ENCODE data around the gene PDIA5. TPM values are rescaled to one million over a fixed set of nuclear protein-coding genes. Genes with fewer than 3 reads are reported as not detected.
A peak's percentile ranks its signal among the peaks of the same experiment; 100 is the strongest.

Gene PDIA5
- total RNA-seq, 1 experiment from 2014 or later, result 24.3 TPM

GRCh38 chr3:123169492-123169929, 102.7 kb downstream of the PDIA5 start:
- Histone ChIP-seq H3K27ac (ENCODE audit: insufficient read length, low read depth, low read length) (no peak overlapping the region), H3K9ac (ENCODE audit: extremely low read depth, insufficient read length, low read length) (no peak overlapping the region), H2AFZ (ENCODE audit: low read length) (no peak overlapping the region), H3K4me1 (ENCODE audit: insufficient read depth, low read length) (no peaks in the 10 kb centered on the region), H3K79me2 (ENCODE audit: insufficient read depth, low read length) (no peaks in the 10 kb centered on the region), H3K23me2 (ENCODE audit: insufficient read length, low read depth, low read length, poor library complexity, severe bottlenecking) (no peaks in the 10 kb centered on the region), H4K5ac (ENCODE audit: insufficient read length, low read depth, low read length) (no peak overlapping the region), H3T11ph (ENCODE audit: low read length) (no peak overlapping the region), H3K23ac (ENCODE audit: insufficient read length, low read depth, low read length) (no peak overlapping the region), H4K20me1 (ENCODE audit: control insufficient read depth, insufficient read depth, insufficient read length) (no peaks in the 10 kb centered on the region), H3K4ac (ENCODE audit: low read depth, low read length) (no peak overlapping the region), H3K18ac (ENCODE audit: insufficient read length, low read depth, low read length) (no peak overlapping the region), H3K56ac (ENCODE audit: insufficient read length, low read depth, low read length) (no peak overlapping the region), H4K8ac (replicated peaks; ENCODE audit: insufficient read length, low read depth, low read length) (no peak overlapping the region), H3K9me3 (ENCODE audit: control insufficient read depth, low read depth, low read length) (no peaks in the 10 kb centered on the region), H2AK5ac (ENCODE audit: insufficient read length, low read length) (no peak overlapping the region), H2BK15ac (ENCODE audit: low read depth, low read length) (no peak overlapping the region), H3K14ac (ENCODE audit: insufficient read depth, low read length) (no peak overlapping the region), H2BK120ac (ENCODE audit: low read depth, low read length, poor library complexity, severe bottlenecking) (no peak overlapping the region), H2BK12ac (ENCODE audit: insufficient read length, low read depth, low read length) (no peak overlapping the region), H3K4me2 (ENCODE audit: insufficient read depth, insufficient read length, low read length) (no peak overlapping the region), H3K27me3 (ENCODE audit: insufficient read depth, low read length) (no peaks in the 10 kb centered on the region), H4K91ac (ENCODE audit: insufficient read length, low read depth, low read length) (no peak overlapping the region), H2BK20ac (ENCODE audit: low read depth, low read length, poor library complexity, severe bottlenecking) (no peak overlapping the region), H2BK5ac (ENCODE audit: insufficient read length, low read length) (no peak overlapping the region), H3K79me1 (ENCODE audit: insufficient read depth, low read depth, low read length, poor library complexity, severe bottlenecking) (no peaks in the 10 kb centered on the region)
- Mint-ChIP-seq H3K27ac (peak overlapping the region in 2 of 3 experiments; percentile 20 to 40; a peak in 4 of 7 replicates), H3K4me3 (no peak overlapping the region), H3K36me3 (ENCODE audit: insufficient read depth in 1 of 3, low read depth in 3 of 3) (peaks cover 25 to 27% (median 27%) of the 10 kb centered on the region in 3 experiments), H3K4me1 (peaks cover 5 to 7% of the 10 kb centered on the region in 2 experiments; a peak in 3 of 4 replicates), H3K27me3 (ENCODE audit: low read depth) (no peaks in the 10 kb centered on the region), H3K9me3 (peaks cover 10 to 11% of the 10 kb centered on the region in 2 experiments)
- DNase-seq, result no peak
- TF ChIP-seq CTCF (conservative IDR thresholded peaks at IDR 0.05), result no peak
- WGBS (ENCODE audit: extremely low coverage, insufficient read length, low lambda C conversion rate), result no CpG with 5 or more reads among the region's 5 CpGs

All from H9 (cell line).